NB4 (cell line): ENCODE measurements around the gene ISG15.

Source experiments
- DNase-seq: peaks from one replicate; pipeline ENCODE4 v3.0.0; 2010; ENCODE audit warnings: low read depth
- H3K4me3 ChIP-seq: one replicate; pipeline ENCODE4 v1.5.1; 2011; ENCODE audit warnings: mild to moderate bottlenecking, low read depth, low read length, moderate library complexity
- CTCF ChIP-seq: IDR thresholded peaks from one replicate; pipeline ENCODE4 v1.5.1; 2012; ENCODE audit warnings: low read depth, low read length
- MAX ChIP-seq: IDR thresholded peaks from 2 replicates; pipeline ENCODE4 v1.6.1; 2011; ENCODE audit warnings: low read depth, low read length
- MYC ChIP-seq: IDR thresholded peaks from 2 replicates; pipeline ENCODE4 v1.6.1; 2011; ENCODE audit warnings: low read depth, low read length
- POLR2A ChIP-seq: IDR thresholded peaks from 2 replicates; pipeline ENCODE4 v1.6.1; 2011; ENCODE audit warnings: mild to moderate bottlenecking; ENCODE audit not compliant: insufficient read length; ENCODE audit errors: extremely low read depth

Gene ISG15

DNA sequence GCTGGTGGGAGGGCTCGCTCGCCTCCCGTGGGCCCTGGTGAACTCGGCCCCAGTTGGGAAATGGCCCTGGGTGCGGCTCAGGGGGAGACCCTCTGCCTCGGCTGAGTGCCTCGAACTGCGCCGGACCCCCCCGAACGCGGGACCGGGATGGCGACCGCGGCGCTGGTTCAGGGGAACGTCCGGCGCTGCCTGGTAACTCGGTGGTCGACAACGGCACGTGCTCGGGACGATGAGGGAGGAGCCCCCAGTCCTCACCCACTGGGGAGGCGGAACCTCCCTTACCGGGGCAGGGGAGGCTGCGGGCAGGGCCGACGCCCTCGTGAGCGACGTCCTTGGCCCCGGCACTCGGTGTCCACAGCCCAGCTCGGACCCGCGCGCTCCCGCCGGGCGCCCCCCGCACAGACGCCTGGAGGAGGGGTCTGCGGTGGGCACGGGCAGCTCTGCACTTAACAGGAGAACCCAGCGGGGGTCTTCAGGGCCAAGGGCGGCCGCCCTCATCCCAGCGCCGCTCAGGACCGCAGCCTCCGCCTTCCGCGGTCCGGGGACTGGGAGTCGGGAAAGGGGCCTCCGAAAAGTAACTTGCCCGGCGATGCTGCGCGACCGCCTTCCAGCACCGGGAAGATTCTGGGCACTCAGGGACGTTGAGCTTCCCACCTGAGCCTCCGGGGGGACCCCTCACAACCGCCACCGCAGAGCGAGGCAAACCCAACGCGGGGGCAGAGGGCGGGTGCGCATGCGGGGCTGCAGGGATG lies 15.1 kb upstream of the ISG15 start:
- H3K4me3 ChIP-seq, result no peak overlapping the region
- TF ChIP-seq CTCF, result no peak
- TF ChIP-seq MYC, result no peak
- TF ChIP-seq MAX, result no peak
- TF ChIP-seq POLR2A, result no peak
- no peak for DNase-seq

DNA sequence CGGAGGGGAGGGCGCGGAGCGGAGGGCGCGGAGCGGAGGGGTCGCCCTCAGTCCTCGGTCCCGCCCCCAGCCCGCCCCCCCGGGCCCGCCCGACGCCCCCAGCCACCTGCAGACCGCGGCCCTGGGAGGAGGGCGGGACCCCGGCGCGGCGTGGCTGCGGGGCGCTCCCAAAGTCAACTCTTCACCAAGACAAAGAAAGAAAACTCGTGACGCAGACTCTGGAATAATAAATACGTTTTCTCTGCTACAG lies 14.6 kb upstream of the ISG15 start:
- no peak overlapping the region for H3K4me3 ChIP-seq
- no peak for DNase-seq
- TF ChIP-seq MAX, result no peak
- no peak for TF ChIP-seq CTCF
- no peak for TF ChIP-seq POLR2A
- no peak for TF ChIP-seq MYC

- H3K4me3 ChIP-seq, result no peak overlapping the region
- DNase-seq, result peak; percentile 31
- TF ChIP-seq POLR2A (no peak), MYC (no peak), MAX (no peak), CTCF (no peak)
These were observed 14.1 kb upstream of the ISG15 start for GRCh38 chr1:998995-999724.

GRCh38 chr1:999725-1000356 lies 13.5 kb upstream of the ISG15 start, which contains the start of gene HES4:
Gene HES4 (minus strand): TSS chr1:1000097. CDS start chr1:999973, 124 bp downstream.
- peak; percentile 37 for DNase-seq
- TF ChIP-seq MAX, result no peak
- no peak for TF ChIP-seq MYC
- TF ChIP-seq CTCF, result no peak
- TF ChIP-seq POLR2A, result no peak
- no peak within 1 kb of the TSS for H3K4me3 ChIP-seq

DNA sequence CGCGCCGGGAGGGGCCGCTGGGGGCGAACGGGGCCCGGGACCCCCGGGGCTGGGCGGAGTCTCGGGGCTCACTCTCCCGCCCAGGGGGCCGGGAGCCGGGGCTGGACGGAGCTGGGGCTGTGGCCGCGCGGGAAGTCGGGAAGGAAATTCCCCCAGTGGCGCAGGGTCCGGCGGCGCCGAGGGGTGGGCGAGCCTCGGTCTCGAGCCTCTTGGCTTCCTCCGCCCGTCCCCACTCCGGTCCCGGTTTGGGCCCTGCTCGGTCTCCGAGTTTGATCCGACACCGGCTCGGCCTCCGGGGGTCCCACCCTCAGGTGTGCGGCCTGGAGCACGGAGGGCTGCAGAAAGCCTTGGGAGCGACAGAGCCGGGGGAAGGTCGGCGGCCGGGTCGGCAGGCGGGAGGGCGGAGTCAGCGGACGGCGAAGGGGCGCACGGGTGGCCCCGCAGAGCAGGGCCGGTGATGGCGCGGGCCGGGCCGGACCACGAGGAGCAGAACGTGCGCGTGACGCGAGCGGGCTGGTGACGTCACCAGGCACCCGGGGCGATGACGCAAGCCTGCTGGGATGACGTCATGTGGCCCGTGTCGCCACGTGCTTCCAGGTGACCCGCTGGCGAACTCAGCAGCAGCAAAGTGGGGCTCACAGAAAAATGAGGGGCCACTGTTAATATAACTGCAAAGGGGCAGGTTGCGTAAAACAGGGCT lies 12.8 kb upstream of the ISG15 start:
- H3K4me3 ChIP-seq, result no peak overlapping the region
- TF ChIP-seq MYC, result peak; percentile 38; the same call in 1 of the 2 replicates
- no peak for TF ChIP-seq POLR2A
- TF ChIP-seq MAX, result peak; percentile 79
- no peak for TF ChIP-seq CTCF
- DNase-seq, result peak; percentile 46
